Measurements from ENCODE around the gene GATC.
A peak's percentile ranks its signal among the peaks of the same experiment; 100 is the strongest.

DNA sequence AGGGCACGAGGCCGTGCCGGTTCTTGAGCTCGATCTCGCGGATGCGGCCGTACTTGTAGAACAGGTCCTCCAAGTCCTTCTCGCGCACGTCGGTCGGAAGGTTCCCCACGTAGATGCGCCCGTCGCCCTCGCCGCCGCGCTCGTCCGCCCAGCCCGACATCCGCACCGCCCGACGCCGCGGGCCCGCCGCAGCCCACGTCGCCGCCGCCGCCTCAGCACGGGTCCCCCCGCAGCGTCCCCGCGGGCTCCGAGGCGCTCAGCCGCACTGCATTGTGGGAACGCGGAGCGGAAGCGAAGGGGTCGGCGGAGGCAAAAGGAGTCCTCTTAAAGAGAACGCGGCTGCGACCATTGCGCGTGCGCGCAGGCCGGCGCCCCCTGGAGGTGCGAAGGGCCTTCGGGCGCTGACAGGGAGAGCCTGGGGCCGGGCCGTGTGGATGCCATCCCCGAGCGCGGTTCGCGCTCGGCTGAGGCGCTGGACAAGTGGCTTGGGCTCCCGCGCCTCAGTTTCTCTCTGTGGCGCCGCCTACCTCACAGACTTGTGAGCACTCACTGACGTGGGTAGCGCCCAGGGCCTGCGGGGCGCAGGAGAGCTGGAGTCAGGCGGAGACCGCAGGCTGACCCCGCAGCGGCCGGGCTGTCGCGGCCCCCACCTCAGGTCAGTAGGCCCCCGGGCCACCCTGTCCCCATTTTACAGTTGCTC lies 23.4 kb downstream of the GATC start, which contains the start of gene SRSF9:
- TF ChIP-seq EP300 (IDR thresholded peaks at IDR 0.05) (no peak), POLR2A (IDR thresholded peaks at IDR 0.05) (peak in 1 of 2 donors; percentile 43), POLR2AphosphoS5 (IDR thresholded peaks at IDR 0.05) (peak; percentile 62 to 93 (median 90))
- TF ChIP-seq, protein P1, sequence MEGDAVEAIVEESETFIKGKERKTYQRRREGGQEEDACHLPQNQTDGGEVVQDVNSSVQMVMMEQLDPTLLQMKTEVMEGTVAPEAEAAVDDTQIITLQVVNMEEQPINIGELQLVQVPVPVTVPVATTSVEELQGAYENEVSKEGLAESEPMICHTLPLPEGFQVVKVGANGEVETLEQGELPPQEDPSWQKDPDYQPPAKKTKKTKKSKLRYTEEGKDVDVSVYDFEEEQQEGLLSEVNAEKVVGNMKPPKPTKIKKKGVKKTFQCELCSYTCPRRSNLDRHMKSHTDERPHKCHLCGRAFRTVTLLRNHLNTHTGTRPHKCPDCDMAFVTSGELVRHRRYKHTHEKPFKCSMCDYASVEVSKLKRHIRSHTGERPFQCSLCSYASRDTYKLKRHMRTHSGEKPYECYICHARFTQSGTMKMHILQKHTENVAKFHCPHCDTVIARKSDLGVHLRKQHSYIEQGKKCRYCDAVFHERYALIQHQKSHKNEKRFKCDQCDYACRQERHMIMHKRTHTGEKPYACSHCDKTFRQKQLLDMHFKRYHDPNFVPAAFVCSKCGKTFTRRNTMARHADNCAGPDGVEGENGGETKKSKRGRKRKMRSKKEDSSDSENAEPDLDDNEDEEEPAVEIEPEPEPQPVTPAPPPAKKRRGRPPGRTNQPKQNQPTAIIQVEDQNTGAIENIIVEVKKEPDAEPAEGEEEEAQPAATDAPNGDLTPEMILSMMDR (IDR thresholded peaks at IDR 0.05), result peak; percentile 71 to 87 (median 81)
